ENCODE measurements around the gene FGD5. TPM values are rescaled to one million over a fixed set of nuclear protein-coding genes. Genes with fewer than 3 reads are reported as not detected.

FGD5 gene
- total and polyA plus RNA-seq, 9 of the 15 experiments (the other 6 are each of a cell fraction or from before 2014, with no cell fraction given): 0.18 TPM; not detected in 8

- Histone ChIP-seq H3K27ac (ENCODE audit: extremely low read depth, low read depth, low read length) (no peak overlapping the region), H3K79me2 (ENCODE audit: control insufficient read depth, insufficient read depth, low read length) (no peaks in the 10 kb centered on the region), H2AFZ (ENCODE audit: low read depth, low read length) (no peak overlapping the region), H3K9me1 (ENCODE audit: control insufficient read depth, insufficient read depth, low read length) (no peaks in the 10 kb centered on the region), H3K4me2 (ENCODE audit: insufficient read depth, low read length) (no peak overlapping the region), H4K20me1 (replicated peaks; ENCODE audit: control insufficient read depth, insufficient read depth, low read length) (no peaks in the 10 kb centered on the region), H3K27me3 (ENCODE audit: control insufficient read depth in 2 of 2, insufficient read depth in 2 of 2, low read length in 2 of 2) (peaks cover 3 to 23% of the 10 kb centered on the region in 2 experiments), H3K4me3 (no peak overlapping the region), H3K36me3 (ENCODE audit: control insufficient read depth, insufficient read depth, low read length) (no peaks in the 10 kb centered on the region), H3K9me3 (replicated peaks; ENCODE audit: control insufficient read depth, insufficient read depth, low read depth, low read length) (no peaks in the 10 kb centered on the region), H3K4me1 (replicated peaks in 1 of 2; ENCODE audit: control insufficient read depth in 2 of 2, insufficient read depth in 2 of 2, low read length in 2 of 2) (peaks cover 0 to 1% of the 10 kb centered on the region in 2 experiments; a peak in 2 of 5 replicates), H3K9ac (ENCODE audit: insufficient read depth in 1 of 2, low read depth in 2 of 2, low read length in 2 of 2) (no peak overlapping the region)
- WGBS (ENCODE audit: insufficient coverage, low coverage, missing lambda C conversion rate): 5% methylated on average over 15 of the region's 15 CpGs
- ChIA-PET POLR2A (interaction anchor here (0.6 kb wide), 1 partner anchor 32 kb away, joined by 3 read pairs; no protein-coding TSS in a partner anchor), CTCF (ENCODE audit: low intra/inter-chr PET ratio) (no interaction called here)
- in situ Hi-C loops (cut with MboI) (no loop called here), intact Hi-C loops (cut with micrococcal nuclease) (no loop called here)
- no TSS peak for BruUV-seq (replicated peaks)
- peak; percentile 61 for ATAC-seq
- no peak for FAIRE-seq
- DNase-seq (ENCODE audit: extremely low read depth in 1 of 4, low spot score in 3 of 4): no peak
- TF ChIP-seq REST (IDR thresholded peaks at IDR 0.05; ENCODE audit: borderline replicate concordance): no peak
- no peak for TF ChIP-seq REST (CRISPR knock-in tag; IDR thresholded peaks at IDR 0.05; ENCODE audit: low read depth)
- TF ChIP-seq ZNF224 (CRISPR knock-in tag; IDR thresholded peaks at IDR 0.05): no peak
- no peak for TF ChIP-seq RFX7 (CRISPR knock-in tag; IDR thresholded peaks at IDR 0.05)
- TF ChIP-seq NR0B1 (IDR thresholded peaks at IDR 0.05; ENCODE audit: partially characterized antibody): no peak
- no peak for TF ChIP-seq RBM22 (IDR thresholded peaks at IDR 0.05; ENCODE audit: low read depth, low read length, poor library complexity, severe bottlenecking)
- TF ChIP-seq SMAD2 (IDR thresholded peaks at IDR 0.05; ENCODE audit: low read depth, low read length): no peak
- no peak for TF ChIP-seq ZBTB34 (CRISPR knock-in tag; IDR thresholded peaks at IDR 0.05)
- no peak for TF ChIP-seq ELK1 (CRISPR knock-in tag; IDR thresholded peaks at IDR 0.05)
These were observed 34.6 kb downstream of the FGD5 start for GRCh38 chr3:14853271-14853951.

Measured in K562 (cell line).